ENCODE measurements around the gene MTHFD2L. TPM values are rescaled to one million over a fixed set of nuclear protein-coding genes. Genes with fewer than 3 reads are reported as not detected.

Gene MTHFD2L
- total and polyA plus RNA-seq, 2 of the 8 experiments (the other 6 are each of a cell fraction or from before 2014, with no cell fraction given): 5.4 to 15.0 TPM

GRCh38 chr4:74327762-74328161 lies 169.8 kb downstream of the MTHFD2L start:
- FAIRE-seq: no peak
- no peak overlapping the region for H3K4ac ChIP-seq (replicated peaks; ENCODE audit: insufficient read length, low read depth, low read length)
- WGBS, 2 experiments (ENCODE audit: extremely low coverage in 1 of 2, insufficient coverage in 1 of 2, insufficient read length in 1 of 2, insufficient replicate concordance in 2 of 2, low coverage in 1 of 2, low lambda C conversion rate in 2 of 2, missing lambda C conversion rate in 1 of 2): 90% methylated on average over 3 of the region's 3 CpGs; no CpG with 5 or more reads in 1 of the 2 experiments

More at GRCh38 chr4:74327762-74328161, 169.8 kb downstream of the MTHFD2L start:
- ChIA-PET POLR2A (ENCODE audit: partially characterized antibody) (interaction anchor here (0.7 kb wide), 1 partner anchor 304 kb away, joined by 3 read pairs; no protein-coding TSS in a partner anchor), CTCF (ENCODE audit: partially characterized antibody) (interaction anchor here (1.1 kb wide), 1 partner anchor 342 kb away, joined by 3 read pairs; no protein-coding TSS in a partner anchor)
- Histone ChIP-seq H3K23ac (ENCODE audit: insufficient read length) (no peak overlapping the region), H2BK20ac (ENCODE audit: low read length) (no peak overlapping the region), H3K36me3 (ENCODE audit: control insufficient read depth in 2 of 4, insufficient read depth in 4 of 4, low read length in 3 of 4) (no peaks in the 10 kb centered on the region), H3K27ac (ENCODE audit: low read depth, low read length) (no peak overlapping the region), H3K9me3 (ENCODE audit: insufficient read depth in 2 of 2, low read depth in 1 of 2, low read length in 1 of 2) (no peaks in the 10 kb centered on the region), H3K4me3 (ENCODE audit: extremely low read depth in 1 of 4, insufficient read depth in 2 of 4, low read depth in 3 of 4, low read length in 4 of 4) (no peak overlapping the region), H2BK12ac (ENCODE audit: low read depth, low read length) (no peak overlapping the region), H2BK5ac (ENCODE audit: low read depth, low read length) (no peak overlapping the region), H3K56ac (replicated peaks; ENCODE audit: insufficient read length, low read depth, low read length) (no peak overlapping the region), H3K27me3 (replicated peaks in 1 of 4; ENCODE audit: control insufficient read depth in 3 of 4, extremely low read depth in 1 of 4, insufficient read depth in 3 of 4, low read length in 3 of 4) (no peaks in the 10 kb centered on the region), H4K20me1 (replicated peaks in 1 of 2; ENCODE audit: control insufficient read depth in 1 of 2, insufficient read depth in 2 of 2, low read length in 2 of 2) (no peaks in the 10 kb centered on the region), H4K8ac (ENCODE audit: extremely low read depth, insufficient read depth, low read length) (no peak overlapping the region), H2BK120ac (replicated peaks; ENCODE audit: low read depth, low read length) (no peak overlapping the region), H2BK15ac (ENCODE audit: low read length) (no peak overlapping the region), H3K18ac (ENCODE audit: extremely low read depth, low read length) (no peak overlapping the region), H2AK5ac (ENCODE audit: low read depth, low read length) (no peak overlapping the region), H4K91ac (replicated peaks; ENCODE audit: insufficient read length, low read length) (no peak overlapping the region), H3K14ac (ENCODE audit: insufficient read length) (no peak overlapping the region), H4K5ac (ENCODE audit: insufficient read length, low read depth, low read length) (no peak overlapping the region), H3K23me2 (ENCODE audit: low read depth, low read length) (no peaks in the 10 kb centered on the region), H3K4me1 (replicated peaks in 1 of 4; ENCODE audit: control insufficient read depth in 3 of 4, insufficient read depth in 4 of 4, low read length in 3 of 4) (peaks cover 0 to 2% (median 0%) of the 10 kb centered on the region in 4 experiments; a peak in 1 of 7 replicates), H2AFZ (ENCODE audit: low read length) (no peak overlapping the region), H3K79me1 (ENCODE audit: low read depth, low read length) (no peaks in the 10 kb centered on the region), H3K4me2 (ENCODE audit: insufficient read depth in 1 of 2, low read depth in 2 of 2, low read length in 2 of 2) (no peak overlapping the region), H3K79me2 (ENCODE audit: control insufficient read depth in 1 of 2, insufficient read depth in 2 of 2, low read length in 2 of 2) (no peaks in the 10 kb centered on the region), H3K9ac (replicated peaks in 1 of 4; ENCODE audit: extremely low read depth in 1 of 4, low read depth in 3 of 4, low read length in 3 of 4) (no peak overlapping the region)
- no peak for DNase-seq (ENCODE audit: low read depth in 1 of 2, low spot score in 2 of 2)
- no peak for TF ChIP-seq EP300 (IDR thresholded peaks at IDR 0.05; ENCODE audit: borderline replicate concordance in 1 of 2, low read depth in 2 of 2, low read length in 2 of 2)
- no peak for TF ChIP-seq TCF12 (IDR thresholded peaks at IDR 0.05; ENCODE audit: low read depth, low read length)
- no peak for TF ChIP-seq CBX5 (IDR thresholded peaks at IDR 0.05; ENCODE audit: low read depth, low read length)
- TF ChIP-seq BCL11A (IDR thresholded peaks at IDR 0.05; ENCODE audit: low read depth in 2 of 2, low read length in 2 of 2): no peak
- no peak for TF ChIP-seq CBX8 (IDR thresholded peaks at IDR 0.05; ENCODE audit: borderline replicate concordance, low read depth, low read length)
- no peak for TF ChIP-seq POLR2AphosphoS5 (IDR thresholded peaks at IDR 0.05; ENCODE audit: low read depth, low read length)

All from H1 (cell line).